Endothelial cell of umbilical vein (primary cell): ENCODE results near the gene SPTSSB. TPM values are rescaled to one million over a fixed set of nuclear protein-coding genes. Genes with fewer than 3 reads are reported as not detected.

ENCODE experiments used
- BruUV-seq: library from RNA; stranded (reverse); fragments of 400-500 nt; replicated peaks from 2 replicates; lab custom pipeline; 2021; lab: Mats Ljungman, UMichigan
- CTCF ChIA-PET: fragments of 300-600, 350-600 bp; sonication (Branson Sonifier 250); formaldehyde crosslinking; loops from one replicate; lab custom pipeline; 2021; ENCODE audit warnings: antibody characterized with exemption, inconsistent platforms; lab: Charles Lee
- POLR2A ChIA-PET: fragments of 300-600, 350-600 bp; sonication (Branson Sonifier 250); formaldehyde crosslinking; loops from one replicate; lab custom pipeline; 2021; ENCODE audit warnings: antibody characterized with exemption, inconsistent platforms; lab: Charles Lee
- DNase-seq: peaks from one replicate; pipeline ENCODE4 v3.0.0-alpha.2; 2011; ENCODE audit warnings: low read depth, low spot score
- FAIRE-seq: peaks from 2 replicates; lab custom pipeline; 2011; peaks lifted over from hg19 to GRCh38; lab: Jason Lieb, UNC
- H2AFZ ChIP-seq: 2 replicates; pipeline ENCODE4 v1.6.0; 2012; ENCODE audit warnings: low read depth, low read length, control low read depth, inconsistent platforms
- H3K27ac ChIP-seq: 2 replicates; pipeline ENCODE4 v1.5.1; 2011; ENCODE audit warnings: low read depth, mild to moderate bottlenecking, control low read depth, low read length, moderate library complexity; ENCODE audit not compliant: insufficient read depth
- H3K27me3 ChIP-seq, 2 experiments: 2 replicates each; pipeline versions ENCODE4 v1.6.0 to v1.6.1; 2011; ENCODE audit warnings: low read length in 2 of 2, mixed read lengths in 1 of 2; ENCODE audit not compliant: control insufficient read depth in 2 of 2, insufficient read depth in 2 of 2
- H3K36me3 ChIP-seq, 2 experiments: 2 replicates in 1 of 2; 3 replicates in 1 of 2; pipeline ENCODE4 v1.5.1; 2011; ENCODE audit warnings: low read length in 2 of 2, mild to moderate bottlenecking in 1 of 2, moderate library complexity in 1 of 2; ENCODE audit not compliant: control insufficient read depth in 2 of 2, insufficient read depth in 2 of 2; ENCODE audit errors: extremely low read depth in 1 of 2
- H3K4me1 ChIP-seq: 3 replicates; pipeline ENCODE4 v1.5.1; 2011; ENCODE audit warnings: mild to moderate bottlenecking, low read length; ENCODE audit not compliant: control insufficient read depth, insufficient read depth; ENCODE audit errors: extremely low read depth
- H3K4me2 ChIP-seq: 2 replicates; pipeline ENCODE4 v1.6.1; 2011; ENCODE audit warnings: low read length, control low read depth, mixed read lengths; ENCODE audit not compliant: insufficient read depth
- H3K4me3 ChIP-seq, 3 experiments: fragments of 200-600 bp in 1 of 3; sonication (generic), shearing (Covaris generic) in 1 of 3; replicated peaks in 1 of 3; 2 replicates each; pipeline ENCODE4 v1.5.1; 2011 to 2016; ENCODE audit warnings: control low read depth in 3 of 3, low read length in 3 of 3, mild to moderate bottlenecking in 2 of 3, inconsistent platforms in 1 of 3, low read depth in 1 of 3, moderate library complexity in 1 of 3; ENCODE audit not compliant: insufficient read depth in 1 of 3
- H3K79me2 ChIP-seq: 2 replicates; pipeline ENCODE4 v1.6.0; 2012; ENCODE audit warnings: low read length, inconsistent platforms; ENCODE audit not compliant: control insufficient read depth, insufficient read depth
- H3K9ac ChIP-seq: replicated peaks from 2 replicates; pipeline ENCODE3; 2011; ENCODE audit warnings: low read length, control low read depth; ENCODE audit not compliant: insufficient read depth; ENCODE audit errors: extremely low read depth
- H3K9me1 ChIP-seq: replicated peaks from 3 replicates; pipeline ENCODE4 v1.6.0; 2011; ENCODE audit warnings: mild to moderate bottlenecking, low read length; ENCODE audit not compliant: control insufficient read depth, insufficient read depth; ENCODE audit errors: extremely low read depth
- H3K9me3 ChIP-seq: replicated peaks from 2 replicates; pipeline ENCODE4 v1.5.1; 2012; ENCODE audit warnings: low read length, inconsistent platforms; ENCODE audit not compliant: control insufficient read depth, insufficient read depth
- H4K20me1 ChIP-seq: replicated peaks from 2 replicates; pipeline ENCODE3; 2011; ENCODE audit warnings: mild to moderate bottlenecking, low read length; ENCODE audit not compliant: control insufficient read depth, insufficient read depth; ENCODE audit errors: extremely low read depth
- CTCF ChIP-seq, 2 donors: IDR thresholded peaks; 1 replicate in 1 of 2; 2 replicates in 1 of 2; pipeline ENCODE4 v1.5.1; 2011; ENCODE audit warnings: low read length in 2 of 2, mild to moderate bottlenecking in 2 of 2, moderate library complexity in 2 of 2, control low read depth in 1 of 2, inconsistent platforms in 1 of 2, low read depth in 1 of 2; ENCODE audit not compliant: insufficient read depth in 1 of 2; ENCODE audit errors: extremely low read depth in 1 of 2
- FOS ChIP-seq: IDR thresholded peaks from 2 replicates; pipeline ENCODE4 v1.6.1; 2011; ENCODE audit warnings: mild to moderate bottlenecking, low read length, moderate library complexity, borderline replicate concordance; ENCODE audit not compliant: insufficient read depth
- JUN ChIP-seq: IDR thresholded peaks from 2 replicates; pipeline ENCODE4 v1.6.1; 2011; ENCODE audit warnings: borderline replicate concordance, low read depth; ENCODE audit not compliant: insufficient read length, insufficient read depth
- MAX ChIP-seq: IDR thresholded peaks from 2 replicates; pipeline ENCODE4 v1.6.1; 2011; ENCODE audit not compliant: insufficient read depth, insufficient read length
- dilution Hi-C: fragments of 300-500 bp; cut with MboI; formaldehyde crosslinking; loops from one replicate; pipeline ENCODE4 v1.15.0; 2019; ENCODE audit warnings: low sequenced_read_pairs; ENCODE audit not compliant: extremely low pct_ligation_motif_present
- intact Hi-C: fragments of 100-400 bp; cut with micrococcal nuclease; formaldehyde crosslinking; loops from one replicate; pipeline ENCODE4 v1.10.0; 2022
- polyA plus RNA-seq, 4 experiments: library from polyadenylated mRNA; depleted of rRNA in 3 of 4; stranded (reverse) in 3 of 4; unstranded in 1 of 4; fragments of >200 nt; gene quantifications; 2 replicates each; pipeline versions ENCODE4 v1.2.1 to v1.2.3, GENCODE V29; 2011 to 2012; ENCODE audit warnings: missing spikeins in 1 of 4
- total RNA-seq: library from RNA; stranded (reverse); gene quantifications from 2 replicates; pipeline ENCODE4 v1.2.3, GENCODE V29; 2021

The SPTSSB gene
- total and polyA plus RNA-seq, 2 donors (not counting 3 experiments of a cell fraction or from before 2014, with no cell fraction given): not detected

GRCh38 chr3:161305095-161305991 is 66.0 kb downstream of the SPTSSB start:
- Histone ChIP-seq H3K9ac (no peak overlapping the region), H3K27ac (no peak overlapping the region), H4K20me1 (no peaks in the 10 kb centered on the region), H3K4me2 (no peak overlapping the region), H3K4me3 (no peak overlapping the region), H3K79me2 (no peaks in the 10 kb centered on the region), H3K4me1 (no peaks in the 10 kb centered on the region), H3K9me1 (no peaks in the 10 kb centered on the region), H3K9me3 (no peaks in the 10 kb centered on the region), H2AFZ (no peak overlapping the region), H3K36me3 (no peaks in the 10 kb centered on the region), H3K27me3 (no peaks in the 10 kb centered on the region)
- ChIA-PET CTCF (interaction anchor here (0.6 to 1.8 kb wide), 8 partner anchors 9 to 103 kb away, joined by 3 to 13 read pairs (median 4); partner anchors contain the start of gene SPTSSB), POLR2A (no interaction called here)
- FAIRE-seq: peak; percentile 59
- peak; percentile 32 for DNase-seq
- intact Hi-C loops: loop anchor here (1.0 kb wide), 2 partner anchors 11 to 104 kb away; no protein-coding TSS in a partner anchor
- BruUV-seq: no TSS peak
- dilution Hi-C loops: no loop called here
- no peak for TF ChIP-seq FOS
- TF ChIP-seq MAX: no peak
- TF ChIP-seq JUN: no peak
- peak; percentile 53 to 59 for TF ChIP-seq CTCF (IDR thresholded peaks at IDR 0.05; ENCODE audit: extremely low read depth in 1 of 2, insufficient read depth in 1 of 2, low read depth in 1 of 2, low read length in 2 of 2)
